NCI-H510A (cell line): ENCODE results near the gene RTN1.

ENCODE experiments used
- DNase-seq: peaks from one replicate; lab custom pipeline; 2025; lab: John Stamatoyannopoulos, UW

RTN1 gene

DNA sequence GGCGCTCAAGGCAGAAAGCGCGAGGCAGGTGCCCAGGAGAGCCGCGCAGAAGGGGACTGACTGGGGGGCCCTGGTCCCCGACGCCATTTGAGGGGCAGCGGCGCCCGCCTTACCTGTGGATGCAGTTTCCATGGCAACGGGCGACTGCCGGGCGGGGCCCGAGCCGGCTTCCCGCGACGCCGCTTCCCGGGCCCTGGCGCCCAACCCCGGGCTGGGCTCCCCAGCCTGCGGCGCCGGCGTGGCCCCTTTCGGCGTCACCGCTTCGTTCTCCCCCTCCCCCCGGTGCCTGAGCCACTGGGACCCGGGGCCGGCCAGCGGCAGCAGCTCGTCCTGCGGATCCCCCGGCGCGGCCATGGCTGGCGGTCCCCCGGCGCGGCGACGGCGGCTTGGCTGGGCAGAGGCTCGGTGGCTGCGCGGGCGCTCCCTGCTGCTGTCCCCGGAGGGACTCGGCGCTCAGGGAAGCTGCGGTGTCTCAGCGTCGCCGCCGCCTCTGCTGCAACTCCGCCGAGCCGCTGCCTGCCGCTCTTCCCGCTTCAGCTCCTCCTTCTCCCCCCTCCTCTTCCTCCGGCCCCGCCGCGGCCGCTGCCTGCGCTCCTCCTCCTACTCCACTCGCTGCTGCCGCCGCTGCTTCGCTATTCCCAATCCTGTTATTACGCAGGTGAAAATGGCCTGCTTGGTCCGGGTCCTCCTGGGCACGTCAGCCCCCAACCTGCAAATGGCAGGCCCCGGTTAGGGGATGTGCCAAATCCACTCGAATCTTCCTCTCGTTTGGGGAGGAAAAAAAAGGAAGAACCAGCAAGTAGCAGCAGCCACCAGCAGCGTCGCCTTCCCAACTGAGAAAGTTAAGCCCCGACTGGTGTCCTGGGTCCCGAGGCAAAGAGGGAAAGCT, at the start of gene RTN1:
Gene RTN1 (minus strand): TSS at position 500 of the 889 bp plus-strand sequence. CDS start 146 bp downstream, at position 354.
- DNase-seq = peak; percentile 68

DNA sequence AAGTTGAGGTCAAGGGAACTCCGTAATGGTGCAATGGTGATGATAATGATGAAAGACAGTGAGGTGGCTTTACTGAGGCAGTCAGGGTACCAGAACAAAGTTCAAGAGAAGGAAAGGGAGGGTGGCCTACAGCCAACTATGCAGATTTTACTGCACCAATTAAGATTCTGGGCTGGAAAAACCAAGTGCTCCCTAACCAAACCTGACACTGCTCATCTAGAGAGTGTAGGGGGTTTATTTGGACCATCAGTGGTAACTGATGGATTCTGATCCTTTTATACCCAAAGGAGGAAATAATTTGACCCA, 49.8 kb upstream of the RTN1 start:
- DNase-seq = no peak

DNA sequence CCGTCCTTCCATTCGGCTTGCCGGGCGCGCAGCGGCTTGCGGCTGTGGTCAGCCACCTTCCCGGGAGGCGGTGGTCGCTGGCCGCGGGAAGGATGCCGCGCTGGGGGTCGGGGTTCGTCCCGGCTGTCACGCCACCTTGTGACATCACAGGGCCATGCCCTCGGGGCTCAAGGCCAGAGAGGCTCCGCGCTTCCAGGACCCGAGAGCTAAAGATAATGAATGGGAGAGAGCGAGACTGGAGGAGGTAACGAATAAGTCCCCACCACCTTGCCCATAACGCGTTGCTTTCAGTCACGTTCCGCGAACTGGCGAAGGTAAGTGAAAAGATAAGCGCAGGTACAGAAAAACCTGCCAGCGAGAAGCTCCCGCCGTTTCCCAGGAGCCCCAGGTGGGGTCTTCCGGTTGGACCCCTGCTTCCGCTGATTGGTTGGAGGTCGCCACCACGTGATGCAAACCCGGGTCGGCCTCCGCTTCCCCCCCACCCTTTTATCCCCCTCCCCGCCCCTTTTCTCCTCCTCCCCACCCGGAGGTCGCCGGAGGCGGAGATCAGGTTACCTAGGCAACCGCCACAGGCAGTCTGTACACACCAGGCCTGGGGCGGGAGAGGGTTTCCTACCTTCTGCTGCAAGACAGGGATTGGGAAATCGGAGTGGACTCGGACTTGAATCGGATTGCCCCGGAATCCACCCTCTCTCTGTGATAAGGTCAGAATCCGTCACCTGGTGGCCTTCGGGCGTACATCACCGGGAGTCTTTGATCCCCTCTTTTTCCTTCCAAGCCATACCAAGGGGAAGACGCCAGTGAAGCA, 49.2 kb upstream of the RTN1 start, which contains the start of gene LRRC9:
Gene LRRC9 (plus strand): TSS at position 575 of the 808 bp plus-strand sequence.
- peak; percentile 72 for DNase-seq

DNA sequence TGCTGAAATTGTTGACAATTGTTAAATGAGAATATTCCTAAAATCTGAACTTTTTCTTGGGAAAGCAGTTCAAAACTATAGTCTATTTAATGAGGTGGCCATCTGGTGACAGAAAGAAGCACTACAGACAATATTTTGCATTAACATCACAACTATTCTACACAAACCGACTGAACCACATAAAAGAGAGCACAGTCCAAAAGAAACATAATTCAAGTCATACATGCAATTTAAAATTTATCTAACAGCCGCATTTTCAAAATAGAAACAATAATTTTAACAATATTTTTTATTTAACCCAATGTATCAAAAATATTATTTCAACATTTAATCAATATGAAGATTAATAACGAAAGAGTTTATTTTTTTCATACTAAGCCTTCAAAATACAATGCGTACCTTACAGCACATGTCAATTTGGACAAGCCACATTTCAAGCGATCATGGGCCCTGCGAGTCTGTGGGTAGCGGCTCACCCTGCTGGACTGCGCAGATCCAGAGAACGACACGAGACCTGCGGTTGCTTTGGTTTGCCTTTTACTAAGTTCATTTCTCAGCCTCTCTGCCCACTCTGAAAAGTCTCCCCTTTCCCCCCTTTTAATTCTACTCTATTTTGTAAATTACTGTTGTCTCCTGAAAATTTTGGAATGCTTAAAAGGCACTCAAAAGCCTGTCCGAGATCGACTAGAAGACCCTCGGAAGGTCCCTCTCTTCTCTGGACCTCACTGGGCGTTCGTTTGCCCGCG, 48.4 kb upstream of the RTN1 start:
- DNase-seq = no peak

DNA sequence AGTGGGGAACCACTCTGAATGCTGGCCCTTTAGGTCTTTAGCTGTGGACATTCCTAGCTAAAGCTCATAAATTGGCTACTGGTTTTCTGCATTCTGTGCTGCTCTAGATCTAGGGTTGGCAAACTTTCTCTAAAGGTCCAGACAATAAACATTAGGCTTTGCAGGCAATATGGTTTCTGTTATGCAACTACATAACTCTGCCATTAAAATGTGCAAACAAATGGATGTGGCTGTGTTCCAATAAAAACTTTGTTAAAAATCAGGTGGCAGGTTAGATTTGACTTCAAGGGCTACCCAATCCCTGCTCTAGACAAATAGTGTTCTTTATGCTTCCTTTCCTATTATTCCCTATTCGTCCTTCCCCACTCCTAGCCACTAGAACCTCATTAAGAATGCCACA, 42.6 kb upstream of the RTN1 start:
- no peak for DNase-seq

GRCh38 chr14:59912443-59912842, 41.9 kb upstream of the RTN1 start:
- no peak for DNase-seq

DNA sequence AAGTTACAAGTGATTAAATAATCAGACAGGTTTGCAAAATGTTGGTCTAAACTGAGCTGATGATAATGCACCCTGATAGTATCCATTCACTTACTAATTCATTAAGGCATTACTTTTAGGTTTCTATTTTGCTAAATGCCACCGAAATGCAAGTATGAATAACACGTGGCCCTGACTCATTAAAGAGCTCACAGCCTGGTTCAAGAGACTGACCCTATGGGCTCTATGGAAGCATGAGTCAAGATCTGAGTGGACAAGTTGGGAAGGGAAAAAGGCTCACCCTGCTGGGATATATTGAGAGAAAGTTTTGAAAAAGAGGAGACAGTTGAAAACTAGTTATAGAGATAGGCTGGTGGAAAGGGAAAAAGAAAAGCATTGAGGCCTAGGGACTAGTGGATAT, 34.6 kb upstream of the RTN1 start:
- no peak for DNase-seq

GRCh38 chr14:59904184-59904583, 33.6 kb upstream of the RTN1 start:
- DNase-seq = no peak

DNA sequence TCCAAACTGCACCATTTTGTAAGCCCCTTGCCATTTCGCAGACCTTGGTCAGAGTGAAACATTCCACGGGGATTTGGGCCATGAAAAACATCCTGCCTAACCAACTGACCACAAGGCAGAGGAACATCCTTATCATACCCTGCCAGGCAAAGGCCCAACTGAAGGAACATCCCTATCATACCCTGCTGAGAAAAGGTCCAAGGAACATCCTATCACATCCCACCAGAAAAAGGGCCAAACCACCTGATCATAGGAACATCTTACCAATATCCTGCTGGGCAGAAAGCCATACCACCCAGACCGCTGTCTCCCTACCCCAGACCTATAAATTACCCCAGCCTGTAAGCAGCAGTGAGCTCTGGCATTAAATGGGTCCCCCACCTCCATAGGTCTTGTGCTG, 30.0 kb upstream of the RTN1 start:
- no peak for DNase-seq

DNA sequence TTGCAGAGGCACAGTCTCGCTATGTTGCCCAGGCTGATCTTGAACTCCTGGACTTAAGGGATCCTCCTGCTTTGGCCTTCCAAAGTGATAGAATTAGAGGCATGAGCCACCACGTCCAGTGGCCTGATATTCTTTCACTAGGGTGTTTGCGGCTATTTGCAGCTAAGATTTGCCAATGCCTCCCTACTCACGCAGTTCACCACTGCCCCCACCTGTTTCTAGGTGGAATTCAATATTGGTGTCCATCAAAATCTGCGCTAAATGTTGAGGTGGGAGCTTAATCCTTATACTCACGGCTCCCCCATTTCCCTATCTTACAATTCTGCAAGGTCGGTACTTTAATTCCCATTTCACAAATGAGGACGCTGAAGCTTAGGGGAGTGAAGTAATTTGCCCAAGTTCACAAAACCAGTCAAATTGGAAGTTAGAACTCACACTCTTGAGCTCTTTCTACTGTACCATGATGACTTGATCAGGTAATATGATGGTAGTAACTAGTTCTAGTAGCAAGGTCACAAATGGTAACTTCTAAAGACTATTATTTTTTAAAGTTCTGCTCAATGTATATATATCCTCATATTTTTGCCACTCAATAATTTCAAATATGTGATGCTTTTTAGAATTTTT, 27.3 kb upstream of the RTN1 start:
- peak; percentile 16 for DNase-seq

DNA sequence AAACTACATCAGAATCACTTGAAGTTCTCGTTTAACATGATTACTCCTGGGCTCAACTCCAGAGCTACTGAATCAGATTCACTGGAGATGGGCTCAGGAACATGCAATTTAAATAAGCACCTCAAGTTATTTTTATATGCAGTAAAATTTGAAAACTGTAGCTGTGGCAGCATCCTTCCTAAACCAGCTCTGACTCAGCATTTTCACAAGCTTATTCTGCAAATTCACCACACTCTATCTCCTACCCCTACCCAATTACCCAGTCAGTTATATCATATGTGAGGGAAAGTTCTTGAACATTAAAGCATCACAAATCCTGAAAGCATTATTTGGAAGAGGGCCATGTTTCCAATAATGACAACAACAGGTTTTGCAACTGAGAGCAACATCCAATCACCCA, 25.1 kb upstream of the RTN1 start:
- DNase-seq = no peak

- DNase-seq = no peak
Observed at GRCh38 chr14:59890676-59891075, 20.1 kb upstream of the RTN1 start.

DNA sequence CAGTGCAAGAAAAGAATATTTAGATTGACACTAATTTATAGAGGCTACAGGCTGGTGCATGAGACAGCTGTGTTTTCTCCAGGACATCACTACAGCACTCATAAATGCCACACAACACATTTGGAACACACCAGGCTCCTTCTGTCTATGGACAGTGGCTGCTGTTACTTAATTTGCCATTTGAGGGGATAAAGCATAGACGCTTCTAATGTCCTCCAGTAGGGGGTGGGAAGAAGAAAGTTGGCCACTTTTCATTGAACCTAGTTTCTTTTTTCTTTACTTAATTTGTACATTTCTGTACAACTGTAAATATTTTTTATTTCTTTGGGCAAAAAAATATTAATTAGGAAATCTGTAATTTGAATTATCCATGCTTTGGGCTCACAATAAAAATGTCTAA, 12.4 kb upstream of the RTN1 start:
- no peak for DNase-seq

DNA sequence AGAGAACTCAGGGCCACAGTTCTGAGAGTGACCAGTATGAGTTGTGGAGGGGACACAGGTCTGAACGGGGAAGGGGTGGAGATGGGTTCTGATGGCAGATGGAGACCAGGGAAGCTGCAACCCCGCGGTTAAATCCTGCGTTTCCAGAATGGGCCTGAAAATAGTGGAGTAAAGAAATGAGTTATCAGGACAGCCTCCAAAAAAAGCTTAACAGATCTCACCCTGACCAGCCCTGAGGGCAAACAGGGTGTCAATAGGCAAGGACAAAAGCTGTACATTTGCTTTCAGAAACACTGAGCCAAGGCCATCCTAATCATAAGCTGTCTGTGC, 555 bp upstream of the RTN1 start:
- DNase-seq = no peak

- DNase-seq = no peak
Observed at GRCh38 chr14:59869381-59870255, 958 bp downstream of the RTN1 start.

GRCh38 chr14:59868021-59868420, 2.6 kb downstream of the RTN1 start:
- DNase-seq = no peak

DNA sequence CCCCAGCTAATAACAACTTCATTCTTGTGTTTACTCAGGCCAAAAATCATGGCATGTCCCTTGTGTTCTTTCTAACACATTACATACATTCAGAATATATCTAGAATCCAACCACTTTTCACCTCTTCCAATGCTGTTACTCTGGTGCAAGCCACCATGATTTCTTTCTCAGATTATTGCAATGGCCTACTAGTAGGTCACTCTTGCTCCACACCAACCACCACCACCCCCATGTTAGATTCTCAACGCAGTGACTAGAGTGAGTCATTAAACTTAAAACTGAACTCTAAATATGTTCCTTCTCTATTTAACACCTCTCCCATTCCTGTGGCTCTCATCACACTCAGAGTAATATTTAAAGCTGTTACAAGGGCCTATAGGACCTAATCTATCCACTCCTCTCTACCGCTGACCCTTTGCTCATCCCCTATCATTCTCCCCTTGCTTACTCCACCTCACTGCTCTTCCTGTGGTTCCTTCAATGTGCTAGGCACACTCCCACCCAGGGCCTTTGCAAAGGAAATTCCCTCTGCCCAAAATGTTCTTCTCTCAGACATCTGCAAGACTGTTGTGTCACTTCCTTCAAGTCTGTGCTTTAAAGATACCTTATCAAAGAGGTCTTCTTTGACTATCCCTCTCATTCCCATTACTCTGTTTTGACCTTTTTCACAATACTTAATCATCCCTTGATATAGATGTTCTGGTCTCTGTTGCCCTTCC, 6.6 kb downstream of the RTN1 start:
- DNase-seq = no peak

- no peak for DNase-seq
Observed at GRCh38 chr14:59857328-59857727, 13.2 kb downstream of the RTN1 start.

DNA sequence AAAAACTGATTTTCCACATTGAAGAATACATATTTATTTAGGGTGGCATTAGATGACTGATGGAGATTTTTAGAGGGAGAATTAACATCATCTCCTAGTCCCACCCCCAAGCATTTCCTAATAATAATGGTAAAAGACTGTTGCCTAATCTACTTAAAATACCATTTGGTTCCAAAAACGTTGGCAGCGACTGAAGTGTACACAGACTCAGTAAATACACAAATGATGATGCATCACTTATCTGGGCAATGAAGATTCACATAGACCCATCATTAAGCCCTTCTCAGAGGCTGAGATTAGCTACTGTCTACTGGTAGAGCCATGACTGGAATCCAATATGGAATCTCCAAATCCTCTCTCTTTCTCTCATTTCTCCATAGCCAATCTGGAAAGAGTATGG, 18.2 kb downstream of the RTN1 start:
- no peak for DNase-seq

DNA sequence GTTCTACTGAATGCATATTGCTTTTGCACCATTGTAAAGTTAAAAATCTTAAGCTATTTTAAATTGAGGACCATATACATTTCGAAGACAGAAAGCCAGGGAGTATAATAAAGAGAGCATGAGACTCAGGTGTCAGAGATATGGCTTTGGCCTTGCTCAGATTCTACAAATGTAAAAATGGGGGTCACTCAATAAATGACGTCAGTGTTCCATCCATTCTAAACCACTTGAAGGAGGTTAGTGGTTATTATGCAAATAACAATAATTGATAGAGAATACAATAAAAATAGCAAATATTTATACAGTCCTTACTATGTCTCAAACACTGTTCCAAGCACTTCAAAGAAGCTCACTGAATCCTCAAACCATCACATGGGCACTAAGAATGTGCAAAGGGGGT, 20.1 kb downstream of the RTN1 start:
- DNase-seq = no peak
